ENCODE measurements around the gene GAS2L2.

GAS2L2 gene

DNA sequence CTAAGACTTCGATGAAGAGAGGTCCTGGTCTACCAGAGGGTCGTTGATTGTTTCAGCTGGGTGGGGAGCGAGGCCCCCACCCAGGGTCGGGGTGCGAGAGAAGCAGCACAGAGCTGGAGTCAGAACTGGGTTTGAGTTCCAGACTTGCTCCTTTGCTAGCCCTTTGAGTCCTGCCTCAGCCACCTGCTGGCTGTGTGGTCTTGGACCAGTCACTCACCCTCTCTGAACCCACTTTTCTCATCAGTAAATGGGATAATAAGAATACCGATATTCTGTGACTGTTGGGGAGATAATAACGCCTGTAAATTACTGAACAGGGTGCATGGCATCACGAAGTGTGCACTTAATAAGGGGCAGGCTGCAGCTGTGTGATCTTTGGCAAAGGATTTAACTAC is 42.8 kb upstream of the GAS2L2 start:
- peak overlapping the region; percentile 11; the same call in 1 of the 2 replicates for H3K4me3 ChIP-seq (ENCODE audit: control insufficient read depth, low read depth, low read length)
- DNase-seq (ENCODE audit: low read depth): no peak
- TF ChIP-seq, protein P1, sequence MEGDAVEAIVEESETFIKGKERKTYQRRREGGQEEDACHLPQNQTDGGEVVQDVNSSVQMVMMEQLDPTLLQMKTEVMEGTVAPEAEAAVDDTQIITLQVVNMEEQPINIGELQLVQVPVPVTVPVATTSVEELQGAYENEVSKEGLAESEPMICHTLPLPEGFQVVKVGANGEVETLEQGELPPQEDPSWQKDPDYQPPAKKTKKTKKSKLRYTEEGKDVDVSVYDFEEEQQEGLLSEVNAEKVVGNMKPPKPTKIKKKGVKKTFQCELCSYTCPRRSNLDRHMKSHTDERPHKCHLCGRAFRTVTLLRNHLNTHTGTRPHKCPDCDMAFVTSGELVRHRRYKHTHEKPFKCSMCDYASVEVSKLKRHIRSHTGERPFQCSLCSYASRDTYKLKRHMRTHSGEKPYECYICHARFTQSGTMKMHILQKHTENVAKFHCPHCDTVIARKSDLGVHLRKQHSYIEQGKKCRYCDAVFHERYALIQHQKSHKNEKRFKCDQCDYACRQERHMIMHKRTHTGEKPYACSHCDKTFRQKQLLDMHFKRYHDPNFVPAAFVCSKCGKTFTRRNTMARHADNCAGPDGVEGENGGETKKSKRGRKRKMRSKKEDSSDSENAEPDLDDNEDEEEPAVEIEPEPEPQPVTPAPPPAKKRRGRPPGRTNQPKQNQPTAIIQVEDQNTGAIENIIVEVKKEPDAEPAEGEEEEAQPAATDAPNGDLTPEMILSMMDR (IDR thresholded peaks at IDR 0.05; ENCODE audit: control insufficient read depth, insufficient read depth, low read depth, low read length, missing control alignments): no peak

DNA sequence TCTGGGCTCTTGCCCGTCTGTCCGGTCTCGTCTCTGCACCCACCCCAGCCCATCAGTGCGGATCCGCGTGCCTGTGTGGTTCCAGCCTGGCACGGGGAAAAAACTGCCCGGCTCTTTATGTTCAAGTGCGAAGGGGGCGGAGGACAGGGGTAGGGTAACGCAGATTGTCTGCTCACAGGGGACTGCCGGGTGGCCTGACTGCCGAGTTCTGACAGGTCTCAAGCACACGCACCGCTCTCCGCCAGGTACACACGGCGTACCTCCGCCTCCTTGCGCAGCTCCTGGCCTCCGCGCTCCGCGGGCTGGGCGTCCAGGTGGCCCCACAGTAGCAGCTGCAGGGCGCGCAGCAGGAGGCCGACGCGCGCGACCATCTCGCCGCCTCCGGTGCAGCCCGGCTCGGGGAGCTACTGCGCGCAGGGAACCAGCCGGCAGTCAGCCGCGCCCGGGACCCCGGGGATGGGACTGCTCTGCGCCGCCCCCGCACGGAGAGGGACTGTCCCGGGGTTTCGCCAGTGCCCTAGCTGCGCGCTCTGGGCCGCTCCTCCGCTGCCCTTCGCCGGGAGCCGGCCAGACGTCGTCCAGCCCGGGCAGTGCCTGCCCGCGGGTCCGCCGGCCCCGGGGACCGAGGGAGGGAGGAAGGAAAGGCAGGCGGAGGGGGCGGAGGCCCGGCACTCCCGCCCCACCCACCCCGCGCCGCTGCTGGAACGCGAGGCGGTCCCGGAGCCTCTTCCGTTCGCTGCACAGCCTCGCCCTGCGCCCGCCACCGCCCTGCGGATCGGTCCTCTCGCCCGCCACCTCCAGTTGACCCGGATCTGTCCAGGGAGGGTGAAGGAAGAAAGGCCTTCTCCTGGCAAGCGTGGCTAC is 42.2 kb upstream of the GAS2L2 start, which contains the start of gene MMP28:
MMP28 (minus strand) TSS at position 635 of the 864 bp plus-strand sequence; CDS start at position 371, 264 bp downstream.
- H3K4me3 ChIP-seq (ENCODE audit: control insufficient read depth, low read depth, low read length): peak within 1 kb of the TSS; percentile 24
- TF ChIP-seq, protein P1 (IDR thresholded peaks at IDR 0.05; ENCODE audit: control insufficient read depth, insufficient read depth, low read depth, low read length, missing control alignments): no peak
- DNase-seq (ENCODE audit: low read depth): no peak

DNA sequence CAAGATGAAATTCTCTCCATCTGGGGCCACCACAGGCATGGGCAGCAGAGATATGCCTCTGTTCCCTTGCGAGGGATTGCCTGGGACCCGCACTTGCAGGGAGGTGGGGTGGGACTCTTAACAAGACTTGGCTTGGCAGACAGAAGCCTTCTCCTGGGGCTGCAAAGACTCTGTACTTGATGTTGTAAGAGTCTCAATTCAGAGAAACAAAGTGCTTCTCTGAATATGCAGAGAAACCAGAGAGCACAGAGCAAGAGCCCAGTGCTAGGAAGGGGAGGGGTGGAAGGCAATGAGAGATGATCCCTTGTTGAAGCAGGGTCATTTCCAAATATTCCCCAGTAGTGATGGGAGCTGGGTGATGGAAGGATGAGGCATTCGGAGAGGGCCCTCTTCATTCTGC is 40.2 kb upstream of the GAS2L2 start:
- TF ChIP-seq, protein P1 (IDR thresholded peaks at IDR 0.05; ENCODE audit: control insufficient read depth, insufficient read depth, low read depth, low read length, missing control alignments): no peak
- H3K4me3 ChIP-seq (ENCODE audit: control insufficient read depth, low read depth, low read length): no peak overlapping the region
- DNase-seq (ENCODE audit: low read depth): no peak

DNA sequence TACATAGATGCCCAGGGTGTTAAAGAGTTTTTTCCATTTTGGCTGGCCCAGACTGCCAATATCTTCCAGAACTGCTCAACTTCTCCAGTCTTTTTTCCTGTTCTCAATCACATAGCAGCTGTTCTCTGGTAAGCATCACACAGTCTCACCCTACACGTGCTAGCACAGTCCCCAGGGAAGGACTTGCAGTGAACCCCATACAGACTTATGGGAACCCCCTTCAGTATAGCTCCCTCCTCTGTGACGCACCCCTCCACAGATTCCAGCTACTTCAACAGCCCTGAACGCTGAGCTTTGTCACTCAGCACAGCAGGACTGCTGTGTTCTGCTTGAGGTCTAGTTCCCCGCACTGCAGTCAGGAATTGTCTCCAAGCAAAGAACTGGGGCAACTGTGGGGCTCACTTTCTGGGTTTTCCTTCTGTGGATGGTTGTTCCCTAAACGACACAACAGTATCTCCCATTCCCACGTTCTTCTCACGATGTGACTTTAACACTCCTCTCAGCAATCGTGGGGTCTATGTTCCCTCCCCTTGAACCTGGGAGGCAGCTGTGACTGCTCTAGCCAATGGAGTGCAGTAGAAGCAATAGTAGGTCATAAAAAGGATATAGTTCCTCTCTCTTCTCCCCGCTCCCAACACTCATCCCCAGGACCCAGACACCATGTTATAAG is 38.8 kb upstream of the GAS2L2 start:
- TF ChIP-seq, protein P1 (IDR thresholded peaks at IDR 0.05; ENCODE audit: control insufficient read depth, insufficient read depth, low read depth, low read length, missing control alignments): no peak
- no peak overlapping the region for H3K4me3 ChIP-seq (ENCODE audit: control insufficient read depth, low read depth, low read length)
- DNase-seq (ENCODE audit: low read depth): no peak

DNA sequence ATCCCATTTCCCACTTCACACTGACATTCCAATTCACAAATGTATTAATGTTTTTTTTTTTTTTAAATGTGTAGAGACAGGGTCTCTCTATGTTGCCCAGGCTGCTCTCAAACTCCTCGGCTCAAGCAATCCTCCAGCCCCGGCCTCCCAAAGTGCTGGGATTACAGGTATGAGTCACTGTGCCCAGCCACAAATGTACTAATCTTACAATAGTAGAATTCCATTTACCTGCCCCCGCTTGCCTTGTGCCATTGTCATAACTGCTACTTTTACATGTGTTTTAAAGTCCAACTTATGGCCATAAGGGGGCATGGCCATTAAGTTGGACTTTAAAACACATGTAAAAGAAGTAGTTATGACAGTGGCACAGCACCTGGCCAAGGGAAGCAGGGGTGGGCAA is 37.8 kb upstream of the GAS2L2 start:
- H3K4me3 ChIP-seq (ENCODE audit: control insufficient read depth, low read depth, low read length): no peak overlapping the region
- no peak for DNase-seq (ENCODE audit: low read depth)
- TF ChIP-seq, protein P1 (IDR thresholded peaks at IDR 0.05; ENCODE audit: control insufficient read depth, insufficient read depth, low read depth, low read length, missing control alignments): no peak

DNA sequence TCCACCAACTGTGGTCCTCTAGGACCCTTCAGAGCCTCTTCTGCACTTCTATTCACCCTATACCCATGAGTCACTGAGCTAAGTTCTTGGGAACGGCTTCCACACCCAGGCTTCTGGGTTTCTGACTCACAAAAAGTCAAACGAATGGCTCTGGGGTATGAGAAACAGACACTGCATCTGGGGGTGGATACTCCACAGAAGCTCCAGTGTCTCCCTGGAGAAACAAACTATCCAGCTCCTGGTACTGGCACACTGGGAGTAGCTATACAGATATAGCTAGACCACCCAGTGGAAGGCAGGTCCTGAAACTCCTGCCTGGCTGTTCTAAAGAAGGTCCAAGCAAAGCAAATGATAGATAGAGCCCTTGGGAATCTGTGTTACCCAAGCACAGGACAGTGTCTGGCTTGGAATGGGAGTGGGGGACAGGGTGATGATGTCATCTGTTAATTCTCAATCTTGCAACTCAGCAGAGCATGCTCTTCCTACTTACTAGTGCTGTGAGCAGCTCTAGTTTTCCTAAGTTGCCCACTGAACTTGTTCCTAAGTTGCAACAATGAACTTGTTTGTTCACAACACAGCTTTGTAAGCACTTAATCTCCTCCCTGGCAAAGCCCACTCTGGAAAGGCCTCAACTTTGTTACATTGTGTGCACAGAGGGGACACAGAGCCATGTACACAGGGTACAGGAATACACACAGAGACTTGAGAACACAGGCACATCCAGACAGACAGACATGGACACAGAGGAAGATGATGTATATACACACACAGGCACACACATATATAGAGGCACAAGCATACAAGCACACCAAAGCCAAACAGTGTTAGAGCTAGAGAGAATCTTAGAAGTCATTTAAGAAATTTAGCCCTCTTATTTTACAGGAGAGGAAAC is 35.7 kb upstream of the GAS2L2 start:
- H3K4me3 ChIP-seq (ENCODE audit: control insufficient read depth, low read depth, low read length): no peak overlapping the region
- TF ChIP-seq, protein P1 (IDR thresholded peaks at IDR 0.05; ENCODE audit: control insufficient read depth, insufficient read depth, low read depth, low read length, missing control alignments): no peak
- no peak for DNase-seq (ENCODE audit: low read depth)
